AG04449 (cell line): ENCODE data around the gene ACAP3.

Experiments used
- CTCF ChIA-PET: fragments of 350-600 bp; formaldehyde crosslinking; extraction: SDS; loops from one replicate; lab custom pipeline; 2021; ENCODE audit warnings: antibody characterized with exemption; lab: Yijun Ruan, JAX
- POLR2A ChIA-PET: fragments of 400-600, 350-600 bp; formaldehyde crosslinking; extraction: SDS; loops from one replicate; lab custom pipeline; 2020; ENCODE audit warnings: antibody characterized with exemption, inconsistent platforms; lab: Yijun Ruan, JAX
- DNase-seq: peaks from one replicate; pipeline ENCODE4 v3.0.0-alpha.2; 2010; ENCODE audit warnings: low read depth, low spot score
- H3K4me3 ChIP-seq: 2 replicates; pipeline ENCODE4 v1.5.1; 2011; ENCODE audit warnings: low read depth, mild to moderate bottlenecking, control low read depth, low read length
- TF ChIP-seq, protein P1 (sequence below): IDR thresholded peaks from one replicate; pipeline ENCODE4 v1.5.1; 2011; ENCODE audit warnings: mild to moderate bottlenecking, moderate library complexity, low read length, control low read depth, inconsistent platforms; ENCODE audit not compliant: insufficient read depth; ENCODE audit errors: missing control alignments

ACAP3 gene

DNA sequence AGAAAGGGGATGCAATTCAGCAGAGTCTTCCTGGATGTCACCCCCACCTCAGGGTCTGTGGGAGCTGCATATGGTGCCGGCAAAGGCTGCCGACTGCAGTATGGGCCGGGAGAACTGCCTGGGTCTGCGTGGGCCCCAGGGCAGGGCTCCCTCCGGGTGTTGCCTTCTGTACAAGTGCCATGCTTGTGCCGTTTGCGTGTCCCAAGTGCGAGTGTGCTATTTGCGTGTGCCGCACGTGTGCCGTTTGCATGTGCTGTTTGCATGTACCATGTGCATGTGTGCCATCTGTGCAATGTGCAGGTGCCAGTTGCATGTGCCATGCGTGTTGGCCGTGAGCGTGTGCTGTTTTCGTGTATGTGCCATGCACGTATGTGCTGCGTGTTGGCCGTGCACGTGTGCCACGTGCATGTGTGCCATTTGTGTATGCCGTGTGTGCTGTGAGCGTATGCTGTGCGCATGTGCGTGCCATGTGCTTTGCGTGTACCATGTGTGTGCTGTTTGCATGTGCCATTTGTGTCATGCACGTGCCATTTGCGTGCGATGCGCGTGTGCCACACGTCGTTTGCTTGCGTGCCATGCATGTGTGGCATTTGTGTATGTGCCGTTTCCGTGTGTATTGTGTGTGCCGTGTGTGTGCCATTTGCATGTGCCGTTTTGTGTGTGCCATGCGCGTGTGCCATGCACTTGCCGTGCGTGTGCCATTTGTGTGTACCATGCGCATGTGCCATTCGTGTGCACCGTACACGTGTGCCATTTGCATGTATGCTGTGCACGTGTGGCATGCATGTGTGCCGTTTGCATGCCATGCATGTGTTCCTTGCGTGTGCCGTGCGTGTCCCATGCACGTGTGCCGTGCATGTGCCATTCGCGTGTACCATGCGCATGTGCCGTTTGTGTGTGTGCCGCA, 21.8 kb upstream of the ACAP3 start:
- DNase-seq, result no peak
- H3K4me3 ChIP-seq, result no peak overlapping the region
- TF ChIP-seq, protein P1, sequence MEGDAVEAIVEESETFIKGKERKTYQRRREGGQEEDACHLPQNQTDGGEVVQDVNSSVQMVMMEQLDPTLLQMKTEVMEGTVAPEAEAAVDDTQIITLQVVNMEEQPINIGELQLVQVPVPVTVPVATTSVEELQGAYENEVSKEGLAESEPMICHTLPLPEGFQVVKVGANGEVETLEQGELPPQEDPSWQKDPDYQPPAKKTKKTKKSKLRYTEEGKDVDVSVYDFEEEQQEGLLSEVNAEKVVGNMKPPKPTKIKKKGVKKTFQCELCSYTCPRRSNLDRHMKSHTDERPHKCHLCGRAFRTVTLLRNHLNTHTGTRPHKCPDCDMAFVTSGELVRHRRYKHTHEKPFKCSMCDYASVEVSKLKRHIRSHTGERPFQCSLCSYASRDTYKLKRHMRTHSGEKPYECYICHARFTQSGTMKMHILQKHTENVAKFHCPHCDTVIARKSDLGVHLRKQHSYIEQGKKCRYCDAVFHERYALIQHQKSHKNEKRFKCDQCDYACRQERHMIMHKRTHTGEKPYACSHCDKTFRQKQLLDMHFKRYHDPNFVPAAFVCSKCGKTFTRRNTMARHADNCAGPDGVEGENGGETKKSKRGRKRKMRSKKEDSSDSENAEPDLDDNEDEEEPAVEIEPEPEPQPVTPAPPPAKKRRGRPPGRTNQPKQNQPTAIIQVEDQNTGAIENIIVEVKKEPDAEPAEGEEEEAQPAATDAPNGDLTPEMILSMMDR, result no peak
- CTCF ChIA-PET, result interaction anchor here (1.1 kb wide), 1 partner anchor 45 kb away, joined by 3 read pairs; no protein-coding TSS in a partner anchor
- POLR2A ChIA-PET, result interaction anchor here (1.3 kb wide), 1 partner anchor 10 kb away, joined by 3 read pairs; no protein-coding TSS in a partner anchor

DNA sequence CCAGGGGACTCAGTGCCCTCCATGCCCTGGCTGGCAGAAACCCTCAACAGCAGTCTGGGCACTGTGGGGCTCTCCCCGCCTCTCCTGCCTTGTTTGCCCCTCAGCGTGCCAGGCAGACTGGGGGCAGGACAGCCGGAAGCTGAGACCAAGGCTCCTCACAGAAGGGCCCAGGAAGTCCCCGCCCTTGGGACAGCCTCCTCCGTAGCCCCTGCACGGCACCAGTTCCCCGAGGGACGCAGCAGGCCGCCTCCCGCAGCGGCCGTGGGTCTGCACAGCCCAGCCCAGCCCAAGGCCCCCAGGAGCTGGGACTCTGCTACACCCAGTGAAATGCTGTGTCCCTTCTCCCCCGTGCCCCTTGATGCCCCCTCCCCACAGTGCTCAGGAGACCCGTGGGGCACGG, 20.5 kb upstream of the ACAP3 start:
- H3K4me3 ChIP-seq, result no peak overlapping the region
- no peak for DNase-seq
- POLR2A ChIA-PET, result no interaction called here

DNA sequence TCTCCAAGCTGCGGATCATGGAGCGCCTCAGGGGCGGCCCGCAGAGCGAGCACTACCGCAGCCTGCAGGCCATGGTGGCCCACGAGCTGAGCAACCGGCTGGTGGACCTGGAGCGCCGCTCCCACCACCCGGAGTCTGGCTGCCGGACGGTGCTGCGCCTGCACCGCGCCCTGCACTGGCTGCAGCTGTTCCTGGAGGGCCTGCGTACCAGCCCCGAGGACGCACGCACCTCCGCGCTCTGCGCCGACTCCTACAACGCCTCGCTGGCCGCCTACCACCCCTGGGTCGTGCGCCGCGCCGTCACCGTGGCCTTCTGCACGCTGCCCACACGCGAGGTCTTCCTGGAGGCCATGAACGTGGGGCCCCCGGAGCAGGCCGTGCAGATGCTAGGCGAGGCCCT, 19.6 kb upstream of the ACAP3 start:
- H3K4me3 ChIP-seq, result no peak overlapping the region
- DNase-seq, result no peak
- ChIA-PET CTCF (interaction anchor here (2.7 kb wide), 1 partner anchor 45 kb away, joined by 12 read pairs; no protein-coding TSS in a partner anchor), POLR2A (no interaction called here)
- TF ChIP-seq, protein P1, result no peak

More for the DNA sequence above, 20.5 kb upstream of the ACAP3 start:
- TF ChIP-seq, protein P1, result no peak
- CTCF ChIA-PET, result no interaction called here

- peak overlapping the region; percentile 23 for H3K4me3 ChIP-seq
- ChIA-PET CTCF (interaction anchor here (0.8 to 2.7 kb wide), 4 partner anchors 8 to 46 kb away, joined by 3 to 12 read pairs (median 4); no protein-coding TSS in a partner anchor), POLR2A (no interaction called here)
- DNase-seq, result no peak
- TF ChIP-seq, protein P1, result no peak
Observed at GRCh38 chr1:1326075-1326605, 18.4 kb upstream of the ACAP3 start.

DNA sequence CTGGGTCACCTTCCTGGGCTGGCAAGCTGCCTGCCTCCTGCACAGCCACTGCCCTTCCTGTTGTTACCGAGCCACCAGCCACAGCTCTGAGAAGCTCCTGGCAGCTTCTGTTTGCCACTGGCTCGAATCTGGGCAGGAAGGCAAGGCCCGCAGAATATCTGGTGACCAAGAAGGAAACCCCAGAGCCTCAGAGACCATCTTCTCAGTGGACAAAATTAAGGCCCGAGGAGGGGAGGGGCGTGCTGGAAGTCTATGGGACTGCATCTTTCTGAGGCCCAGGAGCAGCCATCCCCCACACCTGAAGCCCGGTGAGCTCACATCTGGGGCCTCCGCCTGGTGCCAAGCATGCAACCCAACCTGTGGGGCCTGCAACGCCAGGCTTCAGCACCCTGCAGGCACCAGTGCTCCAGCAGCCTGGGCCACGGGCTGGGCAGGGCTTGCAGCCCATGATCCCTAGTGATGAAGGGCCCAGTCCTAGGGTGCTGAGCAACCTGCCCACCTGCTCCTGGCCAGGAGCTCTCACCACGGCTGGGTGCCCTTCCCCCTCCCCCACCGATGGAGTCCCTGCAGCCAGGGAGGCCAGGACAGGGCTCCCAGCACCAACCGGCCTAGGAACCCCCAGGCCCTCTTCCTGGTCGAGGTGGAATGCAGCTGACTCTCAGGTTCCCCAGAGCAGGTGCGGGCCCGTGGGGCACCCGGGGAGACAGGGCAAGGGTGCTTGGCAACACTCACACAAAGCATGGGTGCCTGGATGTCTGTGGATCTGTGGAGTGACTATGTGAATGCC, 17.8 kb upstream of the ACAP3 start:
- CTCF ChIA-PET, result interaction anchor here (0.8 to 2.7 kb wide), 4 partner anchors 9 to 47 kb away, joined by 3 to 12 read pairs (median 4); no protein-coding TSS in a partner anchor

More for the DNA sequence above, 17.8 kb upstream of the ACAP3 start:
- DNase-seq, result no peak
- TF ChIP-seq, protein P1, result no peak
- POLR2A ChIA-PET, result no interaction called here
- H3K4me3 ChIP-seq, result peak overlapping the region; percentile 86
